Activated B cell treated with CpG ODN at 0.5 μM for 24 hours (primary cell): ENCODE measurements around the gene NKAIN2. TPM values are rescaled to one million over a fixed set of nuclear protein-coding genes. Genes with fewer than 3 reads are reported as not detected.
"Not testable (repeated sequence)": the region's sequence is repeated elsewhere in the genome, so short reads cannot be mapped to it uniquely, and the experiment has no call there.

Experiments
- ATAC-seq: fragments of 200-7000 bp; cut with Tn5 transposase; one replicate; pipeline ENCODE4 v1.10.0; 2021; ENCODE audit warnings: low read depth, mild to moderate bottlenecking, moderate library complexity
- CTCF ChIA-PET: fragments of 350-600 bp; sonication (Branson Sonifier 250); formaldehyde crosslinking; loops from one replicate; lab custom pipeline; 2021; ENCODE audit warnings: antibody characterized with exemption; lab: Charles Lee
- POLR2A ChIA-PET: fragments of 350-600 bp; sonication (Branson Sonifier 250); formaldehyde crosslinking; loops from one replicate; lab custom pipeline; 2021; ENCODE audit warnings: antibody characterized with exemption; lab: Charles Lee
- DNase-seq: peaks from one replicate; pipeline ENCODE4 v3.0.0; 2022
- H3K27ac Mint-ChIP-seq: one replicate; pipeline ENCODE4 v1.8.0; 2020; ENCODE audit warnings: mixed read lengths
- H3K27me3 Mint-ChIP-seq: one replicate; pipeline ENCODE4 v1.8.0; 2021; ENCODE audit warnings: mixed read lengths
- H3K36me3 Mint-ChIP-seq: one replicate; pipeline ENCODE4 v1.8.0; 2021; ENCODE audit warnings: low read depth, mixed read lengths
- H3K4me1 Mint-ChIP-seq: one replicate; pipeline ENCODE4 v1.8.0; 2021; ENCODE audit warnings: mixed read lengths
- H3K4me3 Mint-ChIP-seq: one replicate; pipeline ENCODE4 v1.8.0; 2020; ENCODE audit warnings: mild to moderate bottlenecking, mixed read lengths
- H3K9me3 Mint-ChIP-seq: one replicate; pipeline ENCODE4 v1.8.0; 2020; ENCODE audit warnings: mixed read lengths
- CTCF ChIP-seq: fragments of 200-600 bp; IDR thresholded peaks from one replicate; pipeline ENCODE4 v1.8.0; 2022; ENCODE audit warnings: antibody characterized with exemption, mild to moderate bottlenecking
- intact Hi-C: fragments of 100-400 bp; cut with micrococcal nuclease; formaldehyde crosslinking; loops from one replicate; pipeline ENCODE4 v1.15.1; 2024
- total RNA-seq: library from RNA; stranded (reverse); gene quantifications from 2 replicates; pipeline ENCODE4 v1.2.3, GENCODE V29; 2022

Gene NKAIN2
- total RNA-seq, 1 donor from 2014 or later, result not detected

- no peaks in the 10 kb centered on the region for H3K27me3 Mint-ChIP-seq
- no peak overlapping the region for H3K4me3 Mint-ChIP-seq
- no peak for ATAC-seq
- no peak for DNase-seq
- no peaks in the 10 kb centered on the region for H3K4me1 Mint-ChIP-seq
- H3K27ac Mint-ChIP-seq, result no peak overlapping the region
- intact Hi-C loops, result no loop called here
- H3K9me3 Mint-ChIP-seq, result peaks cover 8% of the 10 kb centered on the region
- no peak for TF ChIP-seq CTCF
- ChIA-PET POLR2A (no interaction called here), CTCF (no interaction called here)
- H3K36me3 Mint-ChIP-seq, result no peaks in the 10 kb centered on the region
Observed at GRCh38 chr6:123972600-123973294, 169.1 kb downstream of the NKAIN2 start.

DNA sequence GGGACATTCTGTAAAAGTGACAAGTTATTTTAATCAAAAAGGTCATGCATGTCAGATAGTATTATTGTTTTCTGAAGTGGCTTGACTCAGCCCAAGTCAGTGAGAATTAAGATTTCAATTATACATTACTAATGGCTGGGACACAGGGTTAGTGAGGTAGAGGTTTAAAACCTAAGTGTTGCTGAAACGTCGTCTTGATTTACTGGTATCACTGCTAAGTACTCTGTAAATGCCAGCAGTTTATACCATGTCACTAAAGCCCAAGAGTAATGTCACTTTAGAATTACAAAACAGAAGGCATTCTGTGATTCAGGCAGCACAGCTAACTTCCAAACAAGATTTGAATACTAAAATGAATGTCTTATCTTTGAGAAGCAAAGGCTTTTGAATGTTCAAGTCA lies 176.6 kb downstream of the NKAIN2 start:
- DNase-seq, result no peak
- intact Hi-C loops, result no loop called here
- Mint-ChIP-seq H3K27ac (no peak overlapping the region), H3K27me3 (no peaks in the 10 kb centered on the region), H3K4me1 (no peaks in the 10 kb centered on the region), H3K9me3 (peaks cover 2% of the 10 kb centered on the region), H3K4me3 (no peak overlapping the region), H3K36me3 (no peaks in the 10 kb centered on the region)
- POLR2A ChIA-PET, result no interaction called here
- ATAC-seq, result no peak
- CTCF ChIA-PET, result no interaction called here
- TF ChIP-seq CTCF, result no peak

- no peak overlapping the region for H3K4me3 Mint-ChIP-seq
Observed at GRCh38 chr6:123986938-123987337, 183.3 kb downstream of the NKAIN2 start.

DNA sequence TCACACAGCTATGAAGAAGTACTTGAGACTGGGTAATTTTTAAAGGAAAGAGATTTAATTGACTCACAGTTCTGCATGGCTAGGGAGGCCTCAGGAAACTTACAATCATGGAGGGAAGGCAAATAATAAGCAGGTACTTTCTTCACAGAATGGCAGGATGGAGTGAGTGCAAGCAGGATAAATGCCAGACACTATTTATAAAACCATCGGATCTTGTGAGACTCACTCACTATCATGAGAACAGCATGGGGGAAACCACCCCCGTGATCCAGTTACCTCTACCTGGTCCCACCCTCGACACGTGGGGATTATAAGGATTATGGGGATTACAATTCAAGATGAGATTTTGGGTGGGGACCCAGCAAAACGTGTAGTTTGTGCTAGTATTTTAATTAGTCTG lies 186.3 kb downstream of the NKAIN2 start:
- H3K9me3 Mint-ChIP-seq, CTCF ChIA-PET, H3K27ac Mint-ChIP-seq, H3K4me3 Mint-ChIP-seq, intact Hi-C loops, DNase-seq, H3K27me3 Mint-ChIP-seq, POLR2A ChIA-PET, H3K4me1 Mint-ChIP-seq, ATAC-seq, H3K36me3 Mint-ChIP-seq: not testable (repeated sequence)

More at GRCh38 chr6:123986938-123987337, 183.3 kb downstream of the NKAIN2 start:
- H3K27ac Mint-ChIP-seq, result no peak overlapping the region
- H3K27me3 Mint-ChIP-seq, result no peaks in the 10 kb centered on the region
- POLR2A ChIA-PET, result no interaction called here
- TF ChIP-seq CTCF, result no peak
- ATAC-seq, result no peak
- DNase-seq, result no peak
- intact Hi-C loops, result no loop called here
- CTCF ChIA-PET, result no interaction called here
- no peaks in the 10 kb centered on the region for H3K4me1 Mint-ChIP-seq
- H3K36me3 Mint-ChIP-seq, result no peaks in the 10 kb centered on the region
- H3K9me3 Mint-ChIP-seq, result peaks cover 2% of the 10 kb centered on the region

GRCh38 chr6:123990376-123990775 lies 186.7 kb downstream of the NKAIN2 start:
- ATAC-seq (no peak), DNase-seq (no peak)
- CTCF ChIA-PET, result no interaction called here
- Mint-ChIP-seq H3K27ac (no peak overlapping the region), H3K4me3 (no peak overlapping the region), H3K27me3 (no peaks in the 10 kb centered on the region), H3K4me1 (no peaks in the 10 kb centered on the region), H3K9me3 (peaks cover 2% of the 10 kb centered on the region), H3K36me3 (no peaks in the 10 kb centered on the region)
- intact Hi-C loops, result no loop called here
- TF ChIP-seq CTCF, result no peak
- POLR2A ChIA-PET, result no interaction called here

DNA sequence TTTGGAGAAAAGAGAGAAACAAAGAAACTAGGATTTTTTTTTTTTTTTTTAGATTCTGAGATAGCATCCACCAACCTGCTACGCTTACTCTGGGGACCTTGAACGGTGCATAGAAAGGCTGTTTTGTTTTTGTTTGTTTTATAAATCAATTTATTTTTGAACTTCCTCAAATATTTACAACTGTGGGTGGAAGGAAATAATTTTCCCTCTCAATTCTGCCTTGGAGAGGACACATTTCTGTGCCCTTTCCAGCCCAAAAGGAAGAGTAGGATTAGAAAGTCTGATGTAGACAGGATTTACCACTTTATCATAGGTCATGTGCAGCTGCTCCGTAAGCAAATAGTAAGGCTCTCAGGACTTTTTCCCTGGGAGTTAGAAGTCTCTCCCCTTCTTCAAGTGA lies 190.5 kb downstream of the NKAIN2 start:
- no peaks in the 10 kb centered on the region for H3K4me1 Mint-ChIP-seq
- no peak for ATAC-seq

More for the DNA sequence above, 190.5 kb downstream of the NKAIN2 start:
- CTCF ChIA-PET, result no interaction called here
- no peak for DNase-seq
- Mint-ChIP-seq H3K27ac (no peak overlapping the region), H3K4me3 (no peak overlapping the region), H3K27me3 (no peaks in the 10 kb centered on the region), H3K9me3 (peaks cover 4% of the 10 kb centered on the region), H3K36me3 (no peaks in the 10 kb centered on the region)
- POLR2A ChIA-PET, result no interaction called here
- no peak for TF ChIP-seq CTCF
- intact Hi-C loops, result no loop called here
